ENCODE results near the gene RSL1D1. TPM values are rescaled to one million over a fixed set of nuclear protein-coding genes. Genes with fewer than 3 reads are reported as not detected.
"Not testable (repeated sequence)": the region's sequence is repeated elsewhere in the genome, so short reads cannot be mapped to it uniquely, and the experiment has no call there.

Gene RSL1D1
- total RNA-seq, 2 experiments from 2014 or later = 158 to 182 TPM

DNA sequence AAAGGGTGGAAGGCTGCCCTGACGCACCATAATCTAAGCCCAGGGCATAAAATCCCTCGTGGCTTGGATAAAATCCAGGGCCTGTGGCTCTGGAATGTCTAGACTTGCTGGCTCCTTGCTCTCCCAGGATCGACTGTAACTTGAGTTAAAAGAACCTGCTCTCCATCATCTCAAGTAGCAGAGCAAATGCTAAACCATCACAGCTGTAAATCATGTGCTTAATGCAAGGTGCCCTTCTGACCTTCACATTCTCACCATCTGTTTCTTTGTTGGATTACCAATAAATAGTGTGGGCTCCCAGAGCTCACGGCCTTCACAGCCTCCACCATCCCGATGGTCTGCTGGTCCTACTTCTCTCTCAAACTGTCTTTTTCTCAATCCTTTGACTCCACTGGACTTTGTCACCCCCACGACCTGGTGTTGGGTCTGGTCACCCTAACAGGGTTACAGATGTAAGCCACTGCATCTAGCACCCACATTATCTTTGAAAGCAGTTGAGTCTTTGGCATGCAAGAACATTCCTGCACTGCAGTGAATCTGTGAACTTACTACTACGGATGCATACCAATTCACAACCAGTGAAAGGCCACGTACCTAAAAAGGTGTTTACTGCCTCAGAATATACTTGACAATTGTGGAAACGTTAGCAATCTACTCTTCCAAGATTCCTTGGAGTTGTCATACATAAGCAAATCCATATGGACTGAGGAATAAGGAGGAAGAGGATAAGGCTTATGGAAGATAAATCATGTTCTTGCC, 15.3 kb downstream of the RSL1D1 start:
- H3K36me3 Mint-ChIP-seq (ENCODE audit: low read depth) = peaks cover 27% of the 10 kb centered on the region
- CTCF ChIA-PET = interaction anchor here (2.3 kb wide), 1 partner anchor 39 kb away, joined by 8 read pairs; the partner anchor contains the start of gene ZC3H7A
- H3K4me1 Mint-ChIP-seq = no peaks in the 10 kb centered on the region
- POLR2A ChIA-PET = no interaction called here
- no peaks in the 10 kb centered on the region for H3K9me3 Mint-ChIP-seq
- H3K27me3 Mint-ChIP-seq = no peaks in the 10 kb centered on the region
- H3K27ac Mint-ChIP-seq = no peak overlapping the region
- H3K4me3 Mint-ChIP-seq = no peak overlapping the region
- no peak for DNase-seq

- Mint-ChIP-seq H3K4me3 (no peak overlapping the region), H3K4me1 (no peaks in the 10 kb centered on the region), H3K27me3 (no peaks in the 10 kb centered on the region), H3K36me3 (ENCODE audit: low read depth) (peaks cover 26% of the 10 kb centered on the region), H3K9me3 (no peaks in the 10 kb centered on the region), H3K27ac (no peak overlapping the region)
- POLR2A ChIA-PET = no interaction called here
- CTCF ChIA-PET = interaction anchor here (2.3 kb wide), 1 partner anchor 38 kb away, joined by 8 read pairs; the partner anchor contains the start of gene ZC3H7A
- DNase-seq = no peak
Observed at GRCh38 chr16:11835309-11835708, 16.0 kb downstream of the RSL1D1 start.

DNA sequence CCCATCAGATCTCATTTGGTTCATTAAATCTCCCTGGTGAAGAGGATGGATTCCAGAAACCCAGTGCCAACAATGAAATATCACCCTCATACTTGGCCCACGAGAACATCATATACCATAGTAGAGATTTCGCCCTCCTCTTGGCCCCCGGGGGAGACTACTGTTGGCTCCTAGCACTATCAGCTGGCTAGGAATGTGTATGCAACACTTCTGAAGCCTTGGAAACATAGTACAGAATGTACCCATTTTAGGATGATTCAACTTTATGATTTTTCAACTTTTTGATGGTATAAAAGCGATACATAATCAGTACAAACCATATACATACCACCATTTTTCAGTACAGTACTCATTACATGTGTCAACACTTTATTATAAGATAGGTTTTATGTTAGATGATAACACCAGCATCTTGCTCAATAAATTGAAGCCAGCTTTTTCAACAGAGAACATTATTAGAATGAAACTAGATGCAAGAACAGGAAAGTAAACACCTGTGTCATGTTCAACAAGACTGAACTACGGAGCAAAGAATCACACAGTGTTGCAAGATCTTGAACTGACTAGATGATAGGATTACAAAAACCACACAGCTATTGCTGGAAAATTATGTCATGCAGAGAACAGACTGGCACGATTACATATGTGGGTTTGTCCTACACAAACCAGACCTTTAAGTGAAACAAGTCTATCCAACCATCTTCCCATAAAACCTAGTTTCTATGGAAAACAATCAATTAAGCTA, 17.2 kb downstream of the RSL1D1 start:
- CTCF ChIA-PET = interaction anchor here (2.3 kb wide), 1 partner anchor 37 kb away, joined by 8 read pairs; the partner anchor contains the start of gene ZC3H7A
- POLR2A ChIA-PET = no interaction called here
- no peak for DNase-seq
- H3K4me1 Mint-ChIP-seq = no peaks in the 10 kb centered on the region
- H3K4me3 Mint-ChIP-seq = no peak overlapping the region
- H3K9me3 Mint-ChIP-seq = no peaks in the 10 kb centered on the region
- H3K27me3 Mint-ChIP-seq = no peaks in the 10 kb centered on the region
- no peak overlapping the region for H3K27ac Mint-ChIP-seq
- H3K36me3 Mint-ChIP-seq (ENCODE audit: low read depth) = peaks cover 16% of the 10 kb centered on the region

DNA sequence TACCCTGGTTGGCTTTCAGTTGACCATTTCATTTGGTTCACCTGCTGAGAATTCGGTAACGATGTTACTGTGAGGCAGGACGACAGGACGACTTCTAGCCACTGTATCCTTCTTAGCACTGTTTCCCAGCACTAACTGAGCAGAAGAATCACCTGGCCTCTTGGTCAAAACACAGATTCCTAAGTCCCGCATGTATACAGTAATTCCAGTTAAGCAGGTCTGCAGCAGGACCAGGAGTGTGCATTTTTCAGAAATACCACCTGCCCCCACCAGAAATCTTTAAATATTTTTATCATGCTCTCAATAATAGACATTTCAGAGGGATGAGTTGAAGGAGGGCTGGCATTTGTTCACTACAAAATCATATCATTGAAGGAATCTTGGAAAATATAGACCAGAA, 22.6 kb downstream of the RSL1D1 start:
- no peak for DNase-seq
- no peaks in the 10 kb centered on the region for H3K9me3 Mint-ChIP-seq
- no peaks in the 10 kb centered on the region for H3K4me1 Mint-ChIP-seq
- no peak overlapping the region for H3K4me3 Mint-ChIP-seq
- no peaks in the 10 kb centered on the region for H3K27me3 Mint-ChIP-seq
- H3K36me3 Mint-ChIP-seq (ENCODE audit: low read depth) = no peaks in the 10 kb centered on the region
- POLR2A ChIA-PET = no interaction called here
- no peak overlapping the region for H3K27ac Mint-ChIP-seq
- CTCF ChIA-PET = no interaction called here

DNA sequence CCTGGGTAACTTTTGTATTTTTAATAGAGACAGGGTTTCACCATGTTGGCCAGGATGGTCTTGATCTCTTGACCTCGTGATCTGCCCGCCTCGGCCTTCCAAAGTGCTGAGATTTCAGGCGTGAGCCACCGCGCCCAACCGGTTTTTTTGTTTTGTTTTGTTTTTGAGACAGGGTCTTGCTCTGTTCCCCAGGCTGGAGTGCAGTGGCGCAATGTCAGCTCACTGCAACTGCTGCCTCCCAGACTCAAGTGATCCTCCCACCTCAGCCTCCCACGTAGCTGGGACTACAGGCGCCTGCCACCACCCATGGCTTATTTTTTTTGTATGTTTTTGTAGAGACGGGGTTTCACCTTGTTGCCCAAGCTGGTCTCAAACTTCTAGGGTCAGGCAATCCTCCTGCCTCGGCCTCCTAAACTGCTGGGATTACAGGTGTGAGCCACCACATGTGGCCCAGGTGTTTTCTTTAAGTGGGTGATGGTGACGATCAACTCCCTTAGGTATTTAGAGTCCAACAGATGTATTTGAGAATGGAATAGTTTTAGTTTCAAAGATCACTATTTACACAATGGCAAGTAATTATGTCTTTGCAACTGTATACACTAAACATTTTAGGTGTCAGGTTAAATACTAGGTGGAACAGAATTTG, 25.7 kb downstream of the RSL1D1 start:
- H3K27ac Mint-ChIP-seq; H3K9me3 Mint-ChIP-seq; H3K36me3 Mint-ChIP-seq (ENCODE audit: low read depth); POLR2A ChIA-PET; H3K27me3 Mint-ChIP-seq; H3K4me3 Mint-ChIP-seq; DNase-seq; H3K4me1 Mint-ChIP-seq: not testable (repeated sequence)
- CTCF ChIA-PET = interaction anchor here (0.7 to 0.9 kb wide), 3 partner anchors 52 to 725 kb away, joined by 3 read pairs; no protein-coding TSS in a partner anchor

DNA sequence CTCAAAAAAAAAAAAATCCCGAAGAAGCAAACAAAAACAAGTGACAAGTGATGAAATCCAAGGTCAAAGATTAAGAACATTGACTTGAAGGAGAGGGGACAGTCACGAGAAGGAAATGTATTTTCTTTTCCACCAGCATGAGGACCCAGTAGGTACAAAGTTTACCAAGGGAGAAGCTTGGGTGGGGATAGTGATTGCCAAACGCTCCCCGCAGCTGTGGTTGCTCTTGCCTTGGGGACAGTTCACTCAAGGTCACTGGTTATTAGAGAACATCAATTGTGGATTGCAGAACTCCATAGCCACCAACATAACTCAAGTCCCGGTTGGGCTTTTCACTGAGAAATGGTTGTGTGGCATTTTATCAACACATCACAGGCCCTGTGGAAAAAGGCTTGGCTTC, 27.0 kb downstream of the RSL1D1 start:
- H3K9me3 Mint-ChIP-seq = no peaks in the 10 kb centered on the region
- no peaks in the 10 kb centered on the region for H3K36me3 Mint-ChIP-seq (ENCODE audit: low read depth)
- no peak overlapping the region for H3K4me3 Mint-ChIP-seq
- no peaks in the 10 kb centered on the region for H3K27me3 Mint-ChIP-seq
- ChIA-PET CTCF (interaction anchor here (0.7 to 0.9 kb wide), 4 partner anchors 16 to 726 kb away, joined by 3 to 7 read pairs (median 4); no protein-coding TSS in a partner anchor), POLR2A (no interaction called here)
- no peaks in the 10 kb centered on the region for H3K4me1 Mint-ChIP-seq
- H3K27ac Mint-ChIP-seq = no peak overlapping the region
- DNase-seq = no peak

GRCh38 chr16:11823645-11824044, 27.7 kb downstream of the RSL1D1 start:
- DNase-seq; H3K27me3 Mint-ChIP-seq; H3K9me3 Mint-ChIP-seq; H3K4me1 Mint-ChIP-seq; H3K36me3 Mint-ChIP-seq (ENCODE audit: low read depth); H3K27ac Mint-ChIP-seq; H3K4me3 Mint-ChIP-seq; POLR2A ChIA-PET: not testable (repeated sequence)
- CTCF ChIA-PET = interaction anchor here (0.9 kb wide), 1 partner anchor 49 kb away, joined by 4 read pairs; no protein-coding TSS in a partner anchor

- no peak overlapping the region for H3K27ac Mint-ChIP-seq
- ChIA-PET POLR2A (no interaction called here), CTCF (interaction anchor here (0.6 kb wide), 2 partner anchors 365 to 1173 kb away, joined by 3 read pairs; no protein-coding TSS in a partner anchor)
Observed at GRCh38 chr16:11819798-11820197, 31.5 kb downstream of the RSL1D1 start.

DNA sequence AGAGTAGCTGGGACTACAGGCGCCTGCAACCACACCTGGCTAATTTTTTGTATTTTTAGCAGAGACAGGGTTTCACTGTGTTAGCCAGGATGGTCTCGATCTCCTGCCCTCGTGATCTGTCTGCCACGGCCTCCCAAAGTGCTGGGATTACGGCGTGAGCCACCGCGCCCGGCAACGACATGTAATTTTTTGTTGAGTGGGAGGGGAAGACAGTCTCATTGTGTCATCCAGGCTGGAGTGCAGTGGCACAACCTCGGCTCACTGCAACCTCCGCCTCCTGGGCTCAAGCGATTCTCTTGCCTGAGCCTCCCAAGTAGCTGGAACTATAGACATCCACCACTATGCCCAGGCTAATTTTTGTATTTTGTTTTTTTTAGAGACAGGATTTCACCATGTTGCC, 32.4 kb downstream of the RSL1D1 start:
- H3K9me3 Mint-ChIP-seq; H3K4me3 Mint-ChIP-seq; H3K27me3 Mint-ChIP-seq; CTCF ChIA-PET; DNase-seq; H3K4me1 Mint-ChIP-seq; H3K27ac Mint-ChIP-seq; H3K36me3 Mint-ChIP-seq (ENCODE audit: low read depth); POLR2A ChIA-PET: not testable (repeated sequence)

More at GRCh38 chr16:11819798-11820197, 31.5 kb downstream of the RSL1D1 start:
- H3K4me1 Mint-ChIP-seq = no peaks in the 10 kb centered on the region
- DNase-seq = no peak
- H3K4me3 Mint-ChIP-seq = no peak overlapping the region
- no peaks in the 10 kb centered on the region for H3K36me3 Mint-ChIP-seq (ENCODE audit: low read depth)
- H3K27me3 Mint-ChIP-seq = no peaks in the 10 kb centered on the region
- no peaks in the 10 kb centered on the region for H3K9me3 Mint-ChIP-seq

DNA sequence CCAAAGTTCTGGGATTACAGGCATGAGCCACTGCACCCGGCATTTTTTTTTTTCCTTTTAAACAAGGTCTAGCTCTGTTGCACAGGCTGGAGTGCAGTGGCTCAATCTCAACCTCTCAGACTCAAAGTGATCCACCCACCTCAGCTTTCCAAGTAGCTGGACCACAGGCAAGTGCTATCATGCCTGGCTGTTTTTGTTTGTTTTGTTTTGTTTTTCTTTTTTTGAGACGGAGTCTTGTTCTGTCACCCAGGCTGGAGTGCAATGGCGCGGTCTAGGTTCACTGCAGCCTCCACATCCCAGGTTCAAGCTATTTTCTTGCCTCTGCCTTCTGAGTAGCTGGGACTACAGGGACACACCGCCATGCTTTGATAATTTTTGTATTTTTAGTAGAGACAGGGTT, 35.2 kb downstream of the RSL1D1 start:
- no peaks in the 10 kb centered on the region for H3K36me3 Mint-ChIP-seq (ENCODE audit: low read depth)
- POLR2A ChIA-PET = no interaction called here
- H3K4me3 Mint-ChIP-seq = no peak overlapping the region
- H3K4me1 Mint-ChIP-seq = peaks cover 4% of the 10 kb centered on the region
- CTCF ChIA-PET = interaction anchor here (0.8 to 1.3 kb wide), 2 partner anchors 14 to 252 kb away, joined by 3 to 4 read pairs; no protein-coding TSS in a partner anchor
- no peaks in the 10 kb centered on the region for H3K9me3 Mint-ChIP-seq
- H3K27ac Mint-ChIP-seq = no peak overlapping the region
- H3K27me3 Mint-ChIP-seq = no peaks in the 10 kb centered on the region
- no peak for DNase-seq

GRCh38 chr16:11814800-11815199, 36.5 kb downstream of the RSL1D1 start:
- DNase-seq; H3K4me3 Mint-ChIP-seq; POLR2A ChIA-PET; CTCF ChIA-PET; H3K36me3 Mint-ChIP-seq (ENCODE audit: low read depth); H3K27ac Mint-ChIP-seq; H3K9me3 Mint-ChIP-seq; H3K27me3 Mint-ChIP-seq: not testable (repeated sequence)
- peaks cover 12% of the 10 kb centered on the region for H3K4me1 Mint-ChIP-seq

DNA sequence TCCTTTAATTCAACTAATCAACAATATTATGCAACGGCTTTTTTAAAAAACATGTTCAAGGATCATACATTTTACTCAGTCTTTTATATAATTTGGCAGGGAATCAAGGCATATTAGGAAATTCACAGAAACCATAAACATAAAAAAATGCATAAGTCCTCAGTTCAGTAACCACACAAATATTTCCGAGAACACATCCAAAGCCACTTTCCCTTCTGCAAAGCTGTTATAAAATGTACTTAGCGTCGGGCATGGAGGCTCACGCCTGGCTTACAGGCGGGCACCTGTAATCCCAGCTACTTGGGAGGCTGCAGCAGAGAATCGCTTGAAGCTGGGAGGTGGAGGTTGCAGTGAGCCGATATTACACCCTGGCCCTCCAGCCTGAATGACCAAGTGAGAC, 44.6 kb downstream of the RSL1D1 start:
- Mint-ChIP-seq H3K36me3 (ENCODE audit: low read depth) (no peaks in the 10 kb centered on the region), H3K4me1 (peaks cover 9% of the 10 kb centered on the region), H3K4me3 (no peak overlapping the region), H3K27me3 (no peaks in the 10 kb centered on the region), H3K9me3 (peaks cover 2% of the 10 kb centered on the region), H3K27ac (no peak overlapping the region)
- CTCF ChIA-PET = interaction anchor here (4.2 kb wide), 1 partner anchor 9 kb away, joined by 22 read pairs; the partner anchor contains the start of gene ZC3H7A
- no peak for DNase-seq
- POLR2A ChIA-PET = no interaction called here

GRCh38 chr16:11805556-11805955, 45.8 kb downstream of the RSL1D1 start:
- ChIA-PET POLR2A (no interaction called here), CTCF (no interaction called here)
- Mint-ChIP-seq H3K9me3 (peaks cover 2% of the 10 kb centered on the region), H3K27me3 (no peaks in the 10 kb centered on the region), H3K4me1 (peaks cover 9% of the 10 kb centered on the region), H3K4me3 (no peak overlapping the region), H3K27ac (no peak overlapping the region), H3K36me3 (ENCODE audit: low read depth) (no peaks in the 10 kb centered on the region)
- no peak for DNase-seq

All from activated CD4-positive, alpha-beta T cell treated with anti-CD3 and anti-CD28 coated beads, Interleukin-2, amount 10 ng/mL, durations not matched to agents 7 days and 5 days (primary cell).